A673 (cell line): ENCODE data around the gene RAB3D.

Experiments used
- CTCF ChIP-seq: fragments of 300-800, 200-600 bp; sonication (generic); conservative IDR thresholded peaks from 2 replicates; pipeline ENCODE4 v1.5.1; 2017; ENCODE audit warnings: low read depth, mild to moderate bottlenecking, antibody characterized with exemption, low read length, moderate library complexity, mixed read lengths
- EZH2 ChIP-seq: fragments of 200-600 bp; sonication (generic); IDR thresholded peaks from 2 replicates; pipeline ENCODE4 v1.6.1; 2017; ENCODE audit warnings: borderline replicate concordance, low read depth, mild to moderate bottlenecking, mixed read lengths, antibody characterized with exemption, low read length; ENCODE audit not compliant: poor library complexity, severe bottlenecking

GRCh38 chr19:11384778-11385129, 45.3 kb upstream of the RAB3D start:
- TF ChIP-seq EZH2 (no peak), CTCF (no peak)
